Lower leg skin (tissue), 3 donors: Measurements from ENCODE around the gene ZMYM4.

ENCODE experiments used
- POLR2A ChIP-seq, 2 donors: fragments of 450-650 bp; IDR thresholded peaks; one replicate each; pipeline ENCODE4 v1.6.1; 2016 to 2017; ENCODE audit warnings: antibody characterized with exemption in 2 of 2, mild to moderate bottlenecking in 1 of 2, moderate library complexity in 1 of 2
- TF ChIP-seq, protein P1 (sequence below), 3 donors: fragments of 450-650 bp; IDR thresholded peaks; one replicate each; pipeline ENCODE4 v1.5.1; 2016; ENCODE audit warnings: antibody characterized with exemption in 3 of 3, mild to moderate bottlenecking in 3 of 3, moderate library complexity in 2 of 3

DNA sequence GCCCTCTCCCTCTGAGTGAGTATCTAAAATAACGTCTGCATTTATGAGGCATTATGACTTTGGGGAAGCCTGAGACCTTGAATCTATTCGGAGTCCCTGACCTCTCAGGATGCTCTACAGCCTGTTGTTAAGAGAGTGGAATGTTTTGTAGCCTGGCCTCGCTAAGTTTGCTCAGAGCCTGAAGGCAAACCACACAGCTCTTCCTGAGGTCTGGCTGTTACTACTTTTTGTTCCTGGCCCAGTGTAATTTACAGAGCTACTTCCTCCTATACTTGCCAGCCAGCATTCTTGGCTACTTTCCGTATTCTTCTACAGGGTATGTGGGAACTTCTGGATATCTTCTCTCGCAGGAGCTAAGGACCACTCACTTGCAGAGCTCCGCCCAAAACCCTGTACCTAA lies 3.6 kb upstream of the ZMYM4 start:
- TF ChIP-seq, protein P1, sequence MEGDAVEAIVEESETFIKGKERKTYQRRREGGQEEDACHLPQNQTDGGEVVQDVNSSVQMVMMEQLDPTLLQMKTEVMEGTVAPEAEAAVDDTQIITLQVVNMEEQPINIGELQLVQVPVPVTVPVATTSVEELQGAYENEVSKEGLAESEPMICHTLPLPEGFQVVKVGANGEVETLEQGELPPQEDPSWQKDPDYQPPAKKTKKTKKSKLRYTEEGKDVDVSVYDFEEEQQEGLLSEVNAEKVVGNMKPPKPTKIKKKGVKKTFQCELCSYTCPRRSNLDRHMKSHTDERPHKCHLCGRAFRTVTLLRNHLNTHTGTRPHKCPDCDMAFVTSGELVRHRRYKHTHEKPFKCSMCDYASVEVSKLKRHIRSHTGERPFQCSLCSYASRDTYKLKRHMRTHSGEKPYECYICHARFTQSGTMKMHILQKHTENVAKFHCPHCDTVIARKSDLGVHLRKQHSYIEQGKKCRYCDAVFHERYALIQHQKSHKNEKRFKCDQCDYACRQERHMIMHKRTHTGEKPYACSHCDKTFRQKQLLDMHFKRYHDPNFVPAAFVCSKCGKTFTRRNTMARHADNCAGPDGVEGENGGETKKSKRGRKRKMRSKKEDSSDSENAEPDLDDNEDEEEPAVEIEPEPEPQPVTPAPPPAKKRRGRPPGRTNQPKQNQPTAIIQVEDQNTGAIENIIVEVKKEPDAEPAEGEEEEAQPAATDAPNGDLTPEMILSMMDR (IDR thresholded peaks at IDR 0.05) = no peak
- TF ChIP-seq POLR2A (IDR thresholded peaks at IDR 0.05) = no peak
